ENCODE data around the gene TAS1R3.

DNA sequence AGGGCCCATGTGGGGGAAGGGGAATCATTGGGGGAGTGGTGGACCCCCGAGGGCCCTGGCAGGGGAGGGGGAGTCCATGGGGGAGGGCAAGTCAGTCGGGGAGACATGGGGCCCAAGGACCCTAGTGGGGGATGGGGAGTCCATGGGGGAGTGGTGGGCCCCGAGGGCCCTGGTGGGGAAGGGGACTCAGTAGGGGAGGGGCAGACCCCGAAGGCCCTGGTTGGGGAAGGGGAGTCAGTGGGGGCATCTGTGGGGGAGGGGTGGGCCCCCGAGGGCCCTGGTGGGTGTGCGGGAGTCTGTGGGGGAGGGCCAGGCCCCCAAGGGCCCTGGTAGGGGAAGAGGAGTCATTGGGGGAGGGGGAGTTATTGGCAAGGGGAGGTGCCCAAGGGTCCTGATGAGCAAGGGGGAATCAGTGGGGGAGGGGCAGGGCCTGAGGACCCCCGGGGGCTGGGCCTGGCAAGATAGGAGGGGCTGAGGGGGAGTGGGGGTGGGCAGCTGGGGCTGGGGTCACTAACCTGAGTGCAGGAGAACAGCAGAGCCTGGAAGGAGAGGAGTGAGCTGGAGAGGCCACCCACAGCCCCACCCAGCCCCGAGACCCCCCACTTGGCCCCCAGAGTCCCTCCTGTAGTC, 25.2 kb downstream of the TAS1R3 start:
- TF ChIP-seq, protein P1, sequence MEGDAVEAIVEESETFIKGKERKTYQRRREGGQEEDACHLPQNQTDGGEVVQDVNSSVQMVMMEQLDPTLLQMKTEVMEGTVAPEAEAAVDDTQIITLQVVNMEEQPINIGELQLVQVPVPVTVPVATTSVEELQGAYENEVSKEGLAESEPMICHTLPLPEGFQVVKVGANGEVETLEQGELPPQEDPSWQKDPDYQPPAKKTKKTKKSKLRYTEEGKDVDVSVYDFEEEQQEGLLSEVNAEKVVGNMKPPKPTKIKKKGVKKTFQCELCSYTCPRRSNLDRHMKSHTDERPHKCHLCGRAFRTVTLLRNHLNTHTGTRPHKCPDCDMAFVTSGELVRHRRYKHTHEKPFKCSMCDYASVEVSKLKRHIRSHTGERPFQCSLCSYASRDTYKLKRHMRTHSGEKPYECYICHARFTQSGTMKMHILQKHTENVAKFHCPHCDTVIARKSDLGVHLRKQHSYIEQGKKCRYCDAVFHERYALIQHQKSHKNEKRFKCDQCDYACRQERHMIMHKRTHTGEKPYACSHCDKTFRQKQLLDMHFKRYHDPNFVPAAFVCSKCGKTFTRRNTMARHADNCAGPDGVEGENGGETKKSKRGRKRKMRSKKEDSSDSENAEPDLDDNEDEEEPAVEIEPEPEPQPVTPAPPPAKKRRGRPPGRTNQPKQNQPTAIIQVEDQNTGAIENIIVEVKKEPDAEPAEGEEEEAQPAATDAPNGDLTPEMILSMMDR (IDR thresholded peaks at IDR 0.05): no peak
- TF ChIP-seq POLR2A (IDR thresholded peaks at IDR 0.05): no peak

Measured in lower leg skin (tissue), 3 donors.